ENCODE measurements around the gene MTHFS.

MTHFS gene

DNA sequence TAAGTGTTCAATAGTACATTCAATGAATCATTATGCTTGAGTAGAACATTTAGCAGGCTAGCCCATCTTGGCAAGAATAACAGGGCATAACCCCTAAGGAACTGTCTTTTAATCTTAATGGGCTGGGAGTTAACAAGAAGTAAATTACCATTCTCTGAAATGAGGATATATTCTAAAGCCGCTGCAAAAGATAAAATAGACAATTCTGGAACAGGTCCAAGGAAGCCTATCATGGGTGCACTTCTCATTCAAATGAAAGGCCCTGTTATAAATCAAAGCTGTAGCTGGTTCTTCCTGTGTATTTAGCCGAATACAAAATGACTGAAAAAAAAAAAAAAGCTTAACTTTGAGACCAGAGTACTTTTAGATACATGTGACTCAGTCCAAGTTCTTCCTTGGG lies 15.6 kb downstream of the MTHFS start:
- in situ Hi-C loops (cut with MboI; ENCODE audit: low sequenced_read_pairs): loop anchor here (10.0 kb wide), 1 partner anchor 114 kb away; no protein-coding TSS in a partner anchor

DNA sequence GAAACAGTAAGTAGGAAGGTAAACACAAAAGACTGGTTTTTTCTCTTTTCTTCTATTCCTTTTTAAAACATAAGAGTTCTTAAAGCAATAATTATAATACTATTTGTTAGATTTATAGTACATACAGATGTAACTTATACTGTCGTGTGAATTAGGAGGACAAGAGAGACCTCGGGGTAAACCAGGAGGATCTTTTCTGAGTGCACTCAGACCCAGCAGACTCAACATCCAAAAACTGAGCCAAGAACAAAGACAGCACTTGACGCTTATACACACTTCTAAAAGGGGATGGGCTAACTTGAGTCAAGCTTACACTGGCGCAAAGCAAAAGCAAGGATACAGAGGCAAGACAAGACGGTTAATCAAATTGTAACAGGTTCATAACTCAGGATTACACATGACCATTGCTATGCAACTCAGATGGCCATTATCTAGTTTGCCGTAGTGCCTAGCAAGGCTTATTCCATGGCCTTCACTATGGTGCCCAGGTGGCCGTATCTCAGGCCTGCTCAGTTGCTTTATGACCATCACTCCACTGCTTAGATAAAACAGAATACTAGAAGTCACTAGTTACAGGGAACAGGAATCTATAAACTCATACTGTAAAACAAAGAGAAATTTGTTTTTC lies 18.6 kb downstream of the MTHFS start:
- in situ Hi-C loops (cut with MboI; ENCODE audit: low sequenced_read_pairs): no loop called here

DNA sequence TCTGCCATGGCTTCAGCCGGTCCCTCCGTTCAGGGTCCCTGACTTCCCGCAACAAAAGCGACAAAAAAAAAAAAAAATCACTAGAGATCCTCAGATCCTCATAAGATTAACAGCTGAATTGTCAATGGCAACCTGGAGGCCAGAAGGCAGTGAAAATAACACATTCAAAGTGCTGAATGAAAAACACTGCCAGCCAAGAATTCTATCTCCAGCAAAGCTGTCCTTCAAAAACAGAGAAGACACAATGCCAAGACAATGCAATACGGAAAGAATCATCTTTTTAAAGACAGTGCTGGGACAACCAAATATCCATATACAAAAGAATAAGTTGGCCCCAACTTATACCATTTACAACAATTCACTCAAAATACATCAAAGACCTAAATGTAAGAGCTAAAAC lies 21.6 kb downstream of the MTHFS start:
- in situ Hi-C loops (cut with MboI; ENCODE audit: low sequenced_read_pairs): no loop called here

DNA sequence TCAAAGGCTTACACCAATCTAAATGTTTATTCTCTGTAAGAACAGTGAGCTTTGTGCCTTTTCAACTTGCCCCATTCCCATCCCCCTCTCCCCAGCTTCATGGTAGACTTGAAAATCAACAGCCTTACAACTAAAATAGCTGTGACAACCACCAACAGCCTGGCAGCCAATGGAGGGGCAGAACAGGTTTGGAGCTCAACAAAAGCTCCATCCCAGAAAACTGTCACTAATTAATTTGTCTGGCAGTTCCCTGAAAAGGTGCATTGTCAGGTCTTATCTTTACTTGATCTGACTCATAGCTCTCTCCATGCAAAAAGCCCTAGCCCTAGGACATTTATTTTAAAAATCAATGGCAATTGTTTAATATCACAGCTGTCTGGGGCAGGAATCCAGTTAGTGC lies 22.6 kb downstream of the MTHFS start:
- in situ Hi-C loops (cut with MboI; ENCODE audit: low sequenced_read_pairs): no loop called here

DNA sequence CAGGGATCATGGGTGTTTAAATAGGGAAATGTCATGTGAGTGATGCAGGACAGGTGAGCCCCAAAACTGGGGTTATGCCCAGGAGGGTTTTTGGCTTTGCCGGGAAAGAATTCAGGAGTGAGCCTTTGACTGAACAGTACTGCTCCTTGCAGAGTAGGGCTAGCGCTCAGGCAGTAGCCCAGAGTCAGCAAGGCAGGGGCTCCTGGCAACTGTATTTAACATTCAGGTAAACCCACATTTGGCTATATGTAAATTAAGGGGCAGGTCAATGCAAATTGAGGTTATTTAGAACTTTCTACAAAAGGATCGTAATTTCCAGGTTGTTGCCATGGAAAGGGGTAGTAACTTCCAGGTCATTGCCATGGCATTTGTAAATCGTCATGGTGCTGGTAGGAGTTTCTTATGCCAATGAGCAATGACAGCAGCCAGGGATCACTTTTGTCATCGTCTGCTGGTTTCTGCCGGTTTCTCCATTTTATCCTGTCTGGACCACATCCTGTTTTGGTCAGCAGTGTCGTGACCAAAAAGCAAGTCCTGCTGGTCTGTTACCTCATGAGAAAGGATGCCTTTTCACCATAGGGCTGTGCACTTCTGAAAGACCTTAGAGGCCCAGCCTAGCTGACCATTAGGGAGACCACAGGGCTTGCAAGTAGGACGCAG lies 24.3 kb downstream of the MTHFS start:
- in situ Hi-C loops (cut with MboI; ENCODE audit: low sequenced_read_pairs): no loop called here

DNA sequence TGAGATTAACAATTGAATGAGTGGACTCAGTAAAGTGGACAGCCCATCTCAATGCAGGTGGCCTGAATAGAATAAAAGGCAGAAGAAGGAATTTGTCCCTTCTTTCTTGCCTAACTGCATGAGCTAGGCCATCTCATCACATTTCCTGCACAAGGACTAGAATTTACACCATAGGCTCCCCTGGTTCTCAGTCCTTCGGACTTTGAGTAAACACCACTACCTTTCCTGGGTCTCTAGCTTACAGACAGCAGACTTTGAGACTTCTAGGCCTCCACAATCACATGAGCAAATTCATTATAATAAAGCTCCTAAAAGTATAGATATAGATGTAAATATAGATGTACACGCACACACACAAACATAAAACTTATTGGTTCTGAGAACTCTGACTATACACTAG lies 28.3 kb downstream of the MTHFS start:
- in situ Hi-C loops (cut with MboI; ENCODE audit: low sequenced_read_pairs): no loop called here

DNA sequence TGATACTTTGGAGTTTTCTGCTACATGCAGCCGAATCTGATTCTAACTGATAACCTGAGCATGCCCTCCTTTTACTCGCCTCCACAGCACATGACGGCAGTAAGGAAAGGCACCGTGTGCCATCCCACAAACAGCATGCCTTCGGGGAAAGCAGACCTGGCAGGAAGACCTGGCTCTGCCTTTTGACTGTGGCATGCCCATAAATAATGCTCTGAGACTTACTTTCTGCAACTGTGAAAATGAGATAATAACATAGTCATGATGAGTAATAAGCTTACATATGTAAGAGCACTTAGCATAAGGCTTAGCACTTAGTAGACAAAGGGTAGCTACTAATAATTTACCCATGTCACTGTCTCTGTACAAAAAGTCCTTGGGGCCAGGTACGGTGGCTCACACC lies 32.9 kb downstream of the MTHFS start:
- in situ Hi-C loops (cut with MboI; ENCODE audit: low sequenced_read_pairs): no loop called here

DNA sequence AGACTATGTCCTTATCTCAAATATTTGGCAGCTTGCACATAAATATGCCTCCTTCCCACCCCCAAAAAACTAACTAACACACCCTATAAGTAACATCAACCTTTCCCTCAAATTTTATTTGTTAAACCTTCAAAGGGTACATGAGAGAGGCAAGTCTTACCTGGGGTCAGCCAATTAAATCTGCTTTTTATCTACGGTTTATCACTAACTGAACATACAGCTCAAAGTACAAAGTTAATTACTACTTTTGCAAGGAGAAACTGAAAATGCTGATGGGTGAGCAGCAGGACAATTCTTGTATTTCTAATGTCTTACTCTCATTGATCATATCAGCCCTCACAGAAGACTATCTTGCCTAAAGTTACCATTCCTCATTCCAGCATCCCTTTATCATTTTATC lies 34.6 kb downstream of the MTHFS start:
- in situ Hi-C loops (cut with MboI; ENCODE audit: low sequenced_read_pairs): no loop called here

DNA sequence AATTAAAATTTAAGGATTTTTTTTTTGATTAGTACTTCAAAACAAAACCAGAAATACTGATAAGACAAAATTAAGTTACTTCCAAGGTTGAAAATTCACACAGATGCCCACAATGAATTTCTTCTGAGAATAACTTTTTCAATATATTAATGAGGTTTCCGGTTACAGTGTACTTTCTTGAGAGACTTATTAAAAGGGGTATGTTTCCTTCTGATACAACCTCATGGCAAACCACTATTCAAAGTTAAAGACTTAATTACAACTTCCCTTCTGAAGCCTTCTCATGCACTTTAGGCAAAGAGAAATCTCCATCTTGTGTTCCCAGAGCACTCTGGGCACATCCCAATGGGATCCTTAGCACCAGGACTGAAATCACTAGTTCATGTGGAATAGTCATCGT lies 36.2 kb downstream of the MTHFS start:
- in situ Hi-C loops (cut with MboI; ENCODE audit: low sequenced_read_pairs): no loop called here

DNA sequence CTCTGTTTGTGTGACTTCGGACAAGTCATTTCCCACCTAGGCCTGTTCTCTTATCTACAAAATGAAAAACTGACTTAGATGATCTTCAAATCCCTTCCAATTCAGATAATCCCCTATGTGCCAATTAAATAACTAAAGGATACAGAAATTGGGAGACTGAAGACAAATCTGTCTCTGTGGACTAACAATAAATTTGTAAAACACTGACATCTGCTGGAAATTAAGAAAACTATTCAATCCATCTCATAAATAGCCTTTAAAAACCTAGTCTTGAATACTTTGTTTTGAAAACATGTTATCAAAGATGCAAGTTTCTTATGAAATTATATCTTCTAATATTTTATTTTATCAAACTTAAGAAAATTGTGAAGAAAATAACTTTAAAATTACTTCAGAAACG lies 38.3 kb downstream of the MTHFS start:
- in situ Hi-C loops (cut with MboI; ENCODE audit: low sequenced_read_pairs): no loop called here

DNA sequence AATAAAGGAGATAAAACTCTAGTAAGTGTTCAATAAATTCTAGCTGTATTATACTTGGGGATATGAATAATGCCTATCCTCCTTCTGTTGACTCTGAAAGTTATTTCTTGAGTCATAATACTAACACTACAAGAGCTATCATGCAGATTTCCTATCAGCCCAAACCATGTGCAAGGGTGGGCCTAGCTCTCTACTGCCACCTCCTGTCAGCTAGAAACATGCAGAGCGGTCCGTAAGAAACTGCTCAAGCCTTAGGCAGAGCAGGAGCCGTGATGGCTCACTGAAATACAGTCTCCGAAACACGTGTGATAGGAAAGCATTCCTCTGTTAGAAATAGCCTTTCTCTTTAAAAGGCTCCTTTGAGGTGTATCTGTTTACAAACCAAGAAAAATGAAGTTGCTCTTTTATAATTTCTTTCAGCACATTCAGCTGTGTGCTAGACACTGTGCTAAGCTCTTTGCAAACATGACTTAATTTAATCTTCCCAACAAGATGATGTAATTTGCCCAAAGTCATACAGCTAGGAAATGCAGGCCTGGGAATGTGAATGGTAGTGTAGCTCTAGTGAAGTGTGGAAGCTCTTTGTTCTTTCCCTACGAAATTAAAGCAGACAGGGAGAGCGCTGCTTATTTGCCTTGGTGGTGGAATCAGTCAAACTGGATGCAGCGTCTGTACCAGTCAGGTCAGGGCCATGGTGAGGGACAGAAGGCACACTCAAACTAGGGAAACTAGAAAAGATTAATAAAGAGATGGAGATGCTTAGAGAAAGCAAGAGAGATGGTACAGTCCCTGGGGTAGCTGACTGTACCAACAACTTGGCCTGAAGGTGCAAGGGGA lies 43.1 kb downstream of the MTHFS start:
- in situ Hi-C loops (cut with MboI; ENCODE audit: low sequenced_read_pairs): no loop called here

DNA sequence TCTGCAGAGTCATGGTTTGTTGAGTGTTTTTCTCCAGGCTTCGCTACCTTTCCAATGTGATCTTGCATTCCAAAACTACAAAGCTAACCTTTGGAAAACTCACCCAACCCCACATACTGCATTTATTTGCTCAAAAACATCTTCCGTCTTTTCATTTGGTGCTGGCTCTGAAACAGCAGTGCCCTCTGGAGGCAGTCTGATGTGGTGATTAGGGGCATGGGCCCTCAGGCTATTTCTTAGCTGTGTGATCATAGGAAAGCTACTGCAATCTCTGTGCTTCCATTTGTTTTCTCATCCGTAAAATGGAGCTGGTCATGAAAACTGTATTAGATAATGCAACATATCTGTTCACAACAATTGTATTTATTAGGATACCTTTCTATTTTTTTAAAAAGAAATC lies 47.0 kb downstream of the MTHFS start:
- in situ Hi-C loops (cut with MboI; ENCODE audit: low sequenced_read_pairs): loop anchor here (25.0 kb wide), 1 partner anchor 512 kb away; no protein-coding TSS in a partner anchor

DNA sequence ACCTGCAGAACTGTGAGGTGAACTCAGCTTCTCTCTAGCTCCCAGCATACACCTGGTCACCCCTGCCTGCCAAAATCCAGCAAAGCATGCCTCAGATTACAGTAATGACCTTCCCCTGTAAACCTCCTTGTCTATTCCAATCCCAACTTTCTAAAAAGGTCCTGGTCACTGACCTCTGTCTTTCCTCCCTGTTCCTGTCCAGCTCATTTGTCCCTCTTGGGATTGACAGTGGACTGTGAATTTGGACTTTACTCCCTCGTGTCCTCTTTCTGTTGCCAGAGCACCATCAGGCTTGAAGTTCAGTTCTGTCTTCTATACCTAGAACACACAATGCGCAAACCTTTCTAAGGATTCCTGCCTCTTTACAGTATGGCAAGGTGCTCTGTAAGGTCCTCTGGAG lies 50.3 kb downstream of the MTHFS start:
- in situ Hi-C loops (cut with MboI; ENCODE audit: low sequenced_read_pairs): loop anchor here (25.0 kb wide), 1 partner anchor 509 kb away; no protein-coding TSS in a partner anchor

DNA sequence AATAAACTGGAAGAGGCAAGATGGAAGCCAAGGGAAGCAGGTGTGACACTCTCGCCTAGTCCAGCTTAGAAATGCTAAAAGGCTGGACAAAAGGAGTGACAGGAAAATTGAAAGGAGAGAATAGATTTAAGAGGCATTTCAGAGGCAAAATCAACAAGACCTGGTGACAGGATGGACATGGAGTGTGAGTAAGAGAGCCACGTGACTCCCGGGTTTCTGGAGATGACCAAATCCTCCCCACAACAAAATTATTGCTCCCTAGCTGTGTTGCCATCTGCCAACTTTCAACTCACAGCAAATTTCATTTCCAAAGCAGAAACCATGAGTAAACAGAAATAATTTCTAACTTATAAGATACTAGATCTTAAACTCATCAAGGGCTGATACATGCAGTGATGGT lies 52.6 kb downstream of the MTHFS start:
- in situ Hi-C loops (cut with MboI; ENCODE audit: low sequenced_read_pairs): loop anchor here (25.0 kb wide), 1 partner anchor 507 kb away; no protein-coding TSS in a partner anchor

DNA sequence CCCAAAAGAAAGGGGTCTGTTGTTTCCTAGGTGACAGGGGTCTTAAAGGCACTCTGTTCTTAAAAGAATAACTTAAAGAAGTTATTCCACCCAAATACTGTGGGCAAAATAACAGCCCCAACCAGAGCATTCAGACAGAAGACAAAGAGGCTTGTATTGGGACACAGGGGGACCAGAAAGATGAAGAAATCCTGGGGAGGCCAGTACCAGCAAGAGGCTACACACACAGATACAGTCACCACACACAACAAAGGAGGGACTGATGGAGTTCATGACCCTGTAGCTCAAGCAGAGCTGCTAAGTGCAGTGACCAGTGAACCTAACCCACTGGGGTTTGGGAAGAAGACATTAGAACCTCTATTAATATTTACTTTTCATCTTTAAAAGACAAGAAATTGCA lies 59.0 kb downstream of the MTHFS start:
- in situ Hi-C loops (cut with MboI; ENCODE audit: low sequenced_read_pairs): loop anchor here (25.0 kb wide), 1 partner anchor 501 kb away; no protein-coding TSS in a partner anchor

DNA sequence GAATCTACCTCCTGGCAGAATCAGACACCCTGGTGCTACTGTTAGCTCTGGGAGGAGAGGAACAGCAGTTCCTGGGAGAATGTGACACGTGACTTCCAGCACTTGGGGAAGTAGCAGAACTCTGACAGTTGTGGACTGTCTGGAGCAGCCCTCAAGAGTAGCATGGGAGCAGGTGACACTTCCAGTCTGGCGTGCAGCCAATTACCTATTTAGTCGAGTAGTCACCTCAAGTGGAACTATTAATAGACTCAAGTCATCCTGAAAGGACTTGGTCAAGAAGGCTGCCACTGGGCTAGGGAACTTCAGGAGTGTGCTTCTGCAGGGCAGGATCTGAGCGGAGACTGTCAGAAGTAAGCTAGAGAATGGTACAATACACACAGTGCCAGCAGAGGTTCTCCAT lies 62.3 kb downstream of the MTHFS start:
- in situ Hi-C loops (cut with MboI; ENCODE audit: low sequenced_read_pairs): loop anchor here (25.0 kb wide), 1 partner anchor 497 kb away; no protein-coding TSS in a partner anchor

DNA sequence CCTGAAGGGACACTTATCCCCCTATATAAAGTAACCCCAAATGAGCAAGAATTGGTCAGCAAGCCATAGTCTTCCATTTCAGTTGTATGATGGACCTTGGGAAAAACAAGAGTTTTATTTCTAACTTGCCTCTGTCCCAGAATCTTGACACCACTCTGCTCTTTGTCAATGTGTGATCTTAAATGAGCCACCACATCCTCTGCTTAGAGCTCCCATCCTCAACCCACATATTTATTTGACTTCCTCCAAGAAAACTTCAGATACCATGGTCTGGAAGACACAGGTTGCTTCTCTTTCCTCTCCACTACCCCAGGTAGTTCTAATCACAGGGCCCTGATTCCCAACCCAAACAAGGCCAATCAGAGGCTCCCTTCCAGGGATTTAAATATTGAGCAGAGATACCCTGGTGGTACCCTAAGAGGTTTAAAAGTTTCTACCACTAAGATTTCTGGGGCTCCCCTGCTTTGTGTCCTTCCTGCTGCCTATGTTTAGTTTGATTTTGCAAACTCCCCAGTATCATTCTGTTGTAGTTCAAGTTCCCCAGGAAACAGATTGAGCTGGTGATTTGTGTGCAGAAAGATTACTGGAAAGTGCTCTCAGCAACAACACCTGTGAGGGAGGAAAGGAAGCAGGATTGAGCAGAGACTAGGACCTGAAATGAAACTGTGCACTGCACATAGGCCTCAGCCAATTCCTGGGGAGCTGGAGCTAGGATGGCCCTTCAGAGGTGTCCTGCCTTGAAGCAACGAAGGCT lies 64.3 kb downstream of the MTHFS start:
- in situ Hi-C loops (cut with MboI; ENCODE audit: low sequenced_read_pairs): loop anchor here (25.0 kb wide), 1 partner anchor 495 kb away; no protein-coding TSS in a partner anchor

DNA sequence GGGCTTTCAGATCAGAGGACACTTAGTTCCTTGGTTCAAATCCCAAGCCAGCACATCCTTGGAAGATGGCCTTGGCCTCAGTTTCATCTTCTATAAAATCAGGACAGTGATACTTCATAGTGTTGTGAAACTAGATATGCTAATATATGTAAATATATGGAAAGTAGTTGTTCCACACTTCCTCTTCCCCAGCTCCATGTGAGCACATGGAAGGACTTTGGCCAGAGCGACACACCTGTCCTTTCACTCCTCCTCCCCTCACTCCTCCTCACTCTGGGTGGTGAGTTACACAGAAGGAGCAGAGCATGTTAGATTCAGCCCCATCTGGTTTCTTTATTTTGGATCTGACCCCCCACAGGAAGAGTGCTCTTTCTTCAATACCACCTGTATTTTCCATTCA lies 65.2 kb downstream of the MTHFS start:
- in situ Hi-C loops (cut with MboI; ENCODE audit: low sequenced_read_pairs): loop anchor here (25.0 kb wide), 1 partner anchor 494 kb away; no protein-coding TSS in a partner anchor

DNA sequence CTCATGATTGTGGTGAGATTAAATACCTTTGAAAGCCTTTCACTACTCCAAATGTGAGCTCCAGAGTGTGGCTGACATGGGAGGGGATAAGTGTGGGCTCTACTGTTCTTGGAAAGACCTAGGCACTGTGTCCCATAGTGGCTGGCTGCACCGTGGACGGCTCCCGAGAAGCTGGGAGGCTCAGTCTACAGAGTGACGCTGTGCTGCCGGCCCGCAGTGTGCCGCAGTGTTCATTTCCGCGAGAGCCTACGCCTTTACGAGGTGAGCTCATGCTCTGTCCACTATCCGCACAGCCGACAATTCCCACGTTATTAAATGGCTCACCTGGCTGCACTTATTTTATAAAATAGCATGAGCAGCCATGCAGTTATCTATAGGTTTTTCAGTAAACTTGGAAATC lies 66.9 kb downstream of the MTHFS start:
- in situ Hi-C loops (cut with MboI; ENCODE audit: low sequenced_read_pairs): loop anchor here (25.0 kb wide), 1 partner anchor 493 kb away; no protein-coding TSS in a partner anchor

DNA sequence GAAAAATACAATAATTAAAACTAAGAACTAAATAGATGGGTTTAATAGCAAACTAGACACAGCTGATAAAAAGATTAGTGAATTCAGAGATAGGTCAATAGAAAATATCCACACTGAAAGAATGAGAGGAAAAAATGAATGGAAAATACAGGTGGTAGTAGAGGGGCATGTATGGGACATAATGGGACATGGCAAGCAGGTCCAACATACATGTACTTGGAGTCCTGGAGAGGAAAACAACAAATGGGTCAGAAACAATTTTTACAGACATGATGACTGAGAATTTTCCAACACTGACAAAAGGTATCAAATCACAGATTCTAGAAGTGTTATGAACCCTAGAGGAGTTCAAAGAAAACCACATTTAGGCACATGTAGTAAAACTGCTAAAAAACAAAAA lies 68.4 kb downstream of the MTHFS start:
- in situ Hi-C loops (cut with MboI; ENCODE audit: low sequenced_read_pairs): loop anchor here (25.0 kb wide), 1 partner anchor 491 kb away; no protein-coding TSS in a partner anchor

DNA sequence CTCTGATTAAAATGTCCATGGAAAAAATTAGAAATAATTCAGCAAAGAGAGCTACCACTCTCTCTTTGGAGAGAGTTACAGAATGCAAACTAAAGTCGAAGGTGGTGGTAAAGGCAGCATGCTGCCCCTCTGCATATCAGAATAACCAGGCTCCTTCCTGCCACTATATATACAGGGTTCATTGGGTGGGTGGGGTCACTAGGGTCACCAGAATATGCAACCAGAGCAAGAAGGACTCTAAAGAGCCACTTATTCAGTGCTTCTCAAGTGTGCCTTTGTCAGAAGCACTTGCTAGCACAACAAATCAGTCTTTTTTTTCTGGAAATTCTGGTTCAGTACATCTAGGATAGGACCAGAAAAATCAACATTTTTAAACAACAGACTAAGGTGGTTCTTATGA lies 70.0 kb downstream of the MTHFS start:
- in situ Hi-C loops (cut with MboI; ENCODE audit: low sequenced_read_pairs): loop anchor here (25.0 kb wide), 1 partner anchor 489 kb away; no protein-coding TSS in a partner anchor
